ENCODE measurements around the gene CDK14.

CDK14 gene

GRCh38 chr7:90832726-90833125, 236.6 kb downstream of the CDK14 start:
- H3K79me2 ChIP-seq (ENCODE audit: low read length): no peaks in the 10 kb centered on the region
- no peak overlapping the region for H3K27ac ChIP-seq (ENCODE audit: low read length)
- H3K4me1 ChIP-seq (ENCODE audit: low read length): no peaks in the 10 kb centered on the region
- H3K36me3 ChIP-seq (replicated peaks; ENCODE audit: low read depth, low read length): no peaks in the 10 kb centered on the region
- TF ChIP-seq EZH2phosphoT487 (IDR thresholded peaks at IDR 0.05; ENCODE audit: low read depth) (no peak), CTCF (IDR thresholded peaks at IDR 0.05; ENCODE audit: low read depth, low read length) (no peak)
- H3K9ac ChIP-seq (ENCODE audit: low read length): no peak overlapping the region
- no peaks in the 10 kb centered on the region for H4K20me1 ChIP-seq (ENCODE audit: insufficient read depth, low read length)
- no peaks in the 10 kb centered on the region for H3K27me3 ChIP-seq (ENCODE audit: low read depth, low read length)
- no peak overlapping the region for H3K4me3 ChIP-seq (ENCODE audit: low read length)
- H3K9me3 ChIP-seq (ENCODE audit: insufficient read depth, low read length): no peaks in the 10 kb centered on the region
- H3K4me2 ChIP-seq (ENCODE audit: low read length): no peak overlapping the region
- H2AFZ ChIP-seq (ENCODE audit: low read depth, low read length): no peak overlapping the region

GRCh38 chr7:90833443-90833842, 237.3 kb downstream of the CDK14 start:
- Histone ChIP-seq H3K4me3 (ENCODE audit: low read length) (no peak overlapping the region), H3K27ac (ENCODE audit: low read length) (no peak overlapping the region), H3K79me2 (ENCODE audit: low read length) (no peaks in the 10 kb centered on the region), H3K9me3 (ENCODE audit: insufficient read depth, low read length) (no peaks in the 10 kb centered on the region), H3K27me3 (ENCODE audit: low read depth, low read length) (no peaks in the 10 kb centered on the region), H2AFZ (ENCODE audit: low read depth, low read length) (no peak overlapping the region), H3K4me1 (ENCODE audit: low read length) (no peaks in the 10 kb centered on the region), H4K20me1 (ENCODE audit: insufficient read depth, low read length) (no peaks in the 10 kb centered on the region), H3K36me3 (replicated peaks; ENCODE audit: low read depth, low read length) (no peaks in the 10 kb centered on the region), H3K9ac (ENCODE audit: low read length) (no peak overlapping the region), H3K4me2 (ENCODE audit: low read length) (no peak overlapping the region)
- TF ChIP-seq CTCF (IDR thresholded peaks at IDR 0.05; ENCODE audit: low read depth, low read length) (no peak), EZH2phosphoT487 (IDR thresholded peaks at IDR 0.05; ENCODE audit: low read depth) (no peak)

DNA sequence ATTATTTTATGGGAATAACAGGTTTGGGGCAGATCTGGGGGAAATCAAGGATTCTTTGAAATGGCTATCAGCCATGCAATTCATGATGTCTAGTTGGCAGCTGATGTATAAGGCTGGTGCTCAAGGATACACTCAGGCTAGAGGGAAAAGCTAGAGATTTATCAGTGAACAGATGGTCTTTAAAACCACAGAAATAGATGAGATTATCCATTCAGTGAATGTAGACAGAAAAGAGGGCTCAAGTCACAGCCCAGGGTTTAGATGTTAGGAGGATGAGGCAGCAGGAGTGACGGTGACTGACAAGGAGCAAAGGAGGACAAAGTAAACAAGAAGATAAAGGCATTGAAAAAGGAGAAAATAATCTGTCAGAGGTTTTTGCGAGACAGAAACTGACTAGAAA, 238.7 kb downstream of the CDK14 start:
- no peaks in the 10 kb centered on the region for H4K20me1 ChIP-seq (ENCODE audit: insufficient read depth, low read length)
- no peak overlapping the region for H3K4me2 ChIP-seq (ENCODE audit: low read length)
- H2AFZ ChIP-seq (ENCODE audit: low read depth, low read length): no peak overlapping the region
- no peaks in the 10 kb centered on the region for H3K79me2 ChIP-seq (ENCODE audit: low read length)
- no peak overlapping the region for H3K27ac ChIP-seq (ENCODE audit: low read length)
- H3K9ac ChIP-seq (ENCODE audit: low read length): no peak overlapping the region
- H3K9me3 ChIP-seq (ENCODE audit: insufficient read depth, low read length): no peaks in the 10 kb centered on the region
- H3K27me3 ChIP-seq (ENCODE audit: low read depth, low read length): no peaks in the 10 kb centered on the region
- H3K4me3 ChIP-seq (ENCODE audit: low read length): no peak overlapping the region
- H3K36me3 ChIP-seq (replicated peaks; ENCODE audit: low read depth, low read length): no peaks in the 10 kb centered on the region
- no peaks in the 10 kb centered on the region for H3K4me1 ChIP-seq (ENCODE audit: low read length)
- no peak for TF ChIP-seq EZH2phosphoT487 (IDR thresholded peaks at IDR 0.05; ENCODE audit: low read depth)
- TF ChIP-seq CTCF (IDR thresholded peaks at IDR 0.05; ENCODE audit: low read depth, low read length): no peak

DNA sequence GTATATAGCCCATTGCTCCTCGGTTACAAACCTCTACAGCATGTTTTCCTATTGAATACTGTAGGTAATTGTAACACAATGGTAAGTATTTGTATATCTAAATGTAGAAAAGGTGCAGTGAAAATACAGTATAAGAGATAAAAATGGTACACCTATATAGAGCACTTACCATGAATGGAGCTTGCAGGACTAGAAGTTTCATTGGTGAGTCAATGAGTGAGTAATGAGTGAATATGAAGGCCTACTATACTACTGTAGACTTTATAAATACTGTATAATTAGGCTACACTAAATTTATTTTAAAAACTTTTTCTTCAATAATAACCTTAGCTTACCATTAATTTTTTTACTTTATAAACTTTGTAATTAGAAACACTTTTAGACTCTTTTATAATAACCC, 239.7 kb downstream of the CDK14 start:
- no peaks in the 10 kb centered on the region for H3K4me1 ChIP-seq (ENCODE audit: low read length)
- no peak overlapping the region for H2AFZ ChIP-seq (ENCODE audit: low read depth, low read length)
- H4K20me1 ChIP-seq (ENCODE audit: insufficient read depth, low read length): no peaks in the 10 kb centered on the region
- H3K27ac ChIP-seq (ENCODE audit: low read length): no peak overlapping the region
- TF ChIP-seq CTCF (IDR thresholded peaks at IDR 0.05; ENCODE audit: low read depth, low read length) (no peak), EZH2phosphoT487 (IDR thresholded peaks at IDR 0.05; ENCODE audit: low read depth) (no peak)
- H3K9me3 ChIP-seq (ENCODE audit: insufficient read depth, low read length): no peaks in the 10 kb centered on the region
- H3K9ac ChIP-seq (ENCODE audit: low read length): no peak overlapping the region
- no peaks in the 10 kb centered on the region for H3K79me2 ChIP-seq (ENCODE audit: low read length)
- no peaks in the 10 kb centered on the region for H3K36me3 ChIP-seq (replicated peaks; ENCODE audit: low read depth, low read length)
- no peak overlapping the region for H3K4me3 ChIP-seq (ENCODE audit: low read length)
- H3K27me3 ChIP-seq (ENCODE audit: low read depth, low read length): no peaks in the 10 kb centered on the region
- H3K4me2 ChIP-seq (ENCODE audit: low read length): no peak overlapping the region

All from OCI-LY3 (cell line).